K562 (cell line): ENCODE measurements around the gene EPHB2. TPM values are rescaled to one million over a fixed set of nuclear protein-coding genes. Genes with fewer than 3 reads are reported as not detected.

ENCODE experiments used
- ARID3B ChIP-seq: fragments of 250-450 bp; sonication (Bioruptor Pico); IDR thresholded peaks from 2 replicates; pipeline ENCODE4 v1.4.0; 2020; ENCODE audit warnings: borderline replicate concordance
- SMARCC2 ChIP-seq: fragments of 450-650 bp; IDR thresholded peaks from 2 replicates; pipeline ENCODE4 v1.6.1; 2017; ENCODE audit warnings: antibody characterized with exemption, moderate library complexity, mild to moderate bottlenecking, low read depth
- ZBTB7A ChIP-seq: IDR thresholded peaks from 2 replicates; pipeline ENCODE4 v1.6.1; 2011; ENCODE audit warnings: low read depth, mild to moderate bottlenecking, low read length, moderate library complexity, borderline replicate concordance; ENCODE audit not compliant: control insufficient read depth
- ZNF592 ChIP-seq: fragments of 450-650 bp; IDR thresholded peaks from 2 replicates; pipeline ENCODE4 v1.6.1; 2017; ENCODE audit warnings: antibody characterized with exemption, mild to moderate bottlenecking
- ZNF699 ChIP-seq: fragments of 250-450 bp; sonication (Bioruptor Pico); IDR thresholded peaks from 2 replicates; pipeline ENCODE4 v1.8.0; 2021; ENCODE audit warnings: mild to moderate bottlenecking, moderate library complexity; ENCODE audit not compliant: insufficient replicate concordance
- polyA plus RNA-seq, 8 experiments: library from polyadenylated mRNA; depleted of rRNA in 4 of 8; stranded (reverse) in 5 of 8; unstranded in 3 of 8; fragments of >200 nt; fragmentation: Nextera tagmentation in 2 of 8; fragmentation: Illumina TruSeq in 1 of 8; extraction: Ambion mirVana in 2 of 8; extraction: Trizol in 1 of 8; gene quantifications; 2 replicates each; pipeline versions ENCODE4 v1.2.1 to v1.2.3, GENCODE V29; 2011 to 2014; ENCODE audit warnings: inconsistent platforms in 1 of 8, missing spikeins in 1 of 8
- total RNA-seq, 7 experiments: library from RNA; depleted of rRNA in 6 of 7; stranded (reverse); fragments of >200 nt in 6 of 7; fragmentation: Illumina TruSeq in 2 of 7; extraction: Trizol in 2 of 7; gene quantifications; 2 replicates each; pipeline versions ENCODE4 v1.2.1 to v1.2.3, GENCODE V29; 2011 to 2021; ENCODE audit warnings: low replicate concordance in 1 of 7

The EPHB2 gene
- total and polyA plus RNA-seq, 9 of the 15 experiments (the other 6 are each of a cell fraction or from before 2014, with no cell fraction given) = not detected

GRCh38 chr1:22841860-22842281 is 131.2 kb downstream of the EPHB2 start (continued):
- no peak for TF ChIP-seq ZNF592
- TF ChIP-seq ZNF699 (CRISPR knock-in tag) = no peak
- no peak for TF ChIP-seq ARID3B
- no peak for TF ChIP-seq SMARCC2
- TF ChIP-seq ZBTB7A = no peak
